GM21576 (cell line): Measurements from ENCODE around the gene CLDN2.

Experiments
- ATAC-seq: cut with Tn5 transposase; IDR thresholded peaks from one replicate; pipeline ENCODE4 v1.9.1; 2021; ENCODE audit warnings: mild to moderate bottlenecking, moderate library complexity; ENCODE audit not compliant: unreplicated experiment

Gene CLDN2

DNA sequence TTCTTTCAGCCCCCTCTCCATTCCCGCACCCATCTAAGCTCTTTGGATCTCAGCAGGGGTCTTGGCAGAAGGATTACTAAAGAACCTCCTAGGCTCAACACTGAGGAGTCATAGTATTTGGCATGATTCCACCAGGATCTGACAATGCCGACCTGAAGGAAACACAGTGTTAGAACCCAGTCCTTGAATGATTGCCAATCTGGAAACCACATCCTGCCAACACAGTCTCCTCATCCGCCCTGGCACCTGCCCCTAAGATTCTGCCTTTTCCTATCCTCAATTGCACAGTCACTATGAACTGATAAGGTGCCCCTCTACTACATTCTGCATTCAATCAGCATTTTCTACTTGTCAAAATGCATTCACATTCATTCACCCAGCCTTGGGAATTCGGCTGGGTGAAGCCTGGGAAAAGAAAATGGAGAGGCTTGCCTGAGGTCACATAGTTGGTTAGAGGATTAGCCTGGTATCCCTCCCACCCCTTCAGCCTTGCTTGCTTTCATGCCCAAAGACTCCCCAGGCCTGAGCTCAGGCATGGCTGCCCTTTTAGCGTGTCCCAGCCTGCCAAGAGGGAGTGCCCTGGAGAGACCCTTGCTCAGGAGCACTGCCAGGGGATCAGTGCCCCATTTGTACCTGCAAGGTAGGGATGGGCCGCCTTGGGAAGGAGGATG is 2.2 kb upstream of the CLDN2 start:
- no peak for ATAC-seq

- no peak for ATAC-seq
These were observed 1.4 kb downstream of the CLDN2 start for GRCh38 chrX:106921637-106922036.

GRCh38 chrX:106927023-106927422 is 6.8 kb downstream of the CLDN2 start:
- ATAC-seq: no peak

DNA sequence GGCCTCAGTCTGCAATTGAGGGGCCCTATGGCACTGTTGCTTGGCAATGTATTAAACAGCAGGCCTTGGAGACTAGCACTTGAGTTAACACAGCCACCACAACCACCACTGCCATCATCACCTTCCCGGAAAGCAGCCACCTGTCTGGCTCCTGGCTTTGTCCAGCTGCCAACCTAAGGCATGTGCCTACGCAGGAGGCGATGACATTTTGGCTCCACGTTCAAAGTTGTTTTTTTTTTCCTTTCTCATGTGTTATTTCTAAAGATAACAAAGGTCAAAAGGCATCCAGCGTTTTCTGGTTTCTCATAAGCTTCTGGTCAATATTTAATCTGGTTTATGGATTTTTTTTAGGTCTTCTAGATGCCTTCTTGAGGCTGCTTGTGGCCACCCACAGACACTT is 7.5 kb downstream of the CLDN2 start:
- ATAC-seq: no peak

GRCh38 chrX:106928227-106928626 is 8.0 kb downstream of the CLDN2 start:
- no peak for ATAC-seq

DNA sequence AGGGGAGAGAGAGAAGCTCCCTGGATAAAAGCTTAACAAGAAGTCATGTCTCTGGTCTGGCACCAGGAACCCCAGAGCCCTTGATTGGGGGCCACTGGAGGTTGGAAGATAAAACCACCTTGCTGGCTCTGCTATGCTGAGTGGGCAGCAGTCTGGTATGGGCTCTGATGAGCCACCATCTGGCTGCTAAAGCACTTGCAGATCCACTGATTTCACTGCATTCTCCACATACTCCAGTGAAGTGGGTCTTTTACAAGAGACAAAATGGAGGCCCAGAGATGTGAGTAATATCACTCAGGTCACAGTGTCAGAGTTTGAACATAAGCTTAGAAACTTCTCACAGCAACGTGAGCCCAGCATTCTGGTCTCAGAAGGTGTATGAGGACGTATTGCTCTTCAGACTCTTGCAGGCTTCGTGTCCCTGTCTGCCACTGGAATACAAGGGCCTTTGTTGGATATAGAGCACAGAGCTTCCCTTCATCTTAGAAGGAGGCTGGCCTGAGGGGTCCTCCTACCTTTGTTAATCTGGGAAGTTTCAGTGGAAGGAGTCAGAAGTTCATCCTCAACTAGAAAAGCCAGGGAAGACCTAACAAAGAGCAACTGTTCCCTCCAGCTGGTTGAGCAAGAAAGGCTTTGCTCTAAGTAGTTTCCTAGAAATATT is 11.8 kb downstream of the CLDN2 start:
- no peak for ATAC-seq

DNA sequence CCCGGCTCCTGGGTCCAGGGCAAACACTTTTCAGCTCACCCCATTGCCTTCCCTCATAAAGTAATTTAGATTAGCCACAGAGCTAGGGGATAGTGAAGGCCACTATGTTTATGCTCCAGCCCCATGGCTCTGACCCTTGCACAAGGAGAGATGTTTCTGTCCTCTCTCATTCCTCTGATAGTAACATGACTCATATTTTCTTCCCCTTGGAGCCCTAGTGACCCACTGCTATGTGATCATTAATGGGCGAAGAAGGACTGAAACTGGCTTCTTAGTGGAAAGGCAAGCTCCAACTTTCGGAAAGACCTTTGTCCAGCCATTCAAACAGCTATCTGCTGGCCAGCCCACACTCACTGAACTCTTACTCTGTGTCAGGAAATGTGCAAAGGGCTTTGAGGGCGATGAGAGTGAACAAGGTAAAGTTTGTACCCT is 12.3 kb downstream of the CLDN2 start:
- no peak for ATAC-seq

GRCh38 chrX:106932960-106933537 is 12.8 kb downstream of the CLDN2 start:
- no peak for ATAC-seq

DNA sequence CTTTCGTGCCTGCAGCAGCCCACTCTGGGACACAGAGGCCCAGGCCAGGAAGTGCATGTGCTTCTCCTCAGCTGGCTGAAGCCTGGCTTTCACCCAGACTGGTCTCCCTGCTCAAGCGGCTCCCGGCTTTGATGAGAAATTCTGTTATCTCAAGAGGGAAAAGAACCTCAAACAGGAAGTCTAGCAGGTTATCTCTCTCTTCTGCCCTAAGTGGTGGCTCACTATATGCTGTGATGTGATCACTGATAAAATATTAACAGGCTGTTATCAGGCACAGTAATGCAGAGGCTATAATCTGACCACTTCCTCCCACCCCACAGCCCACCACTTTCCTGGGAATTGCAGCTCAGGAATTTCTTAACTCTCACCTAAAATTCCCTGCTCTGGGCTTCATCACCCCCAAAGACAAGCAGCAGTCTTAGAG is 13.3 kb downstream of the CLDN2 start:
- ATAC-seq: no peak

- no peak for ATAC-seq
These were observed 15.0 kb downstream of the CLDN2 start for GRCh38 chrX:106935175-106935574.

GRCh38 chrX:106936246-106936645 is 16.0 kb downstream of the CLDN2 start:
- no peak for ATAC-seq

DNA sequence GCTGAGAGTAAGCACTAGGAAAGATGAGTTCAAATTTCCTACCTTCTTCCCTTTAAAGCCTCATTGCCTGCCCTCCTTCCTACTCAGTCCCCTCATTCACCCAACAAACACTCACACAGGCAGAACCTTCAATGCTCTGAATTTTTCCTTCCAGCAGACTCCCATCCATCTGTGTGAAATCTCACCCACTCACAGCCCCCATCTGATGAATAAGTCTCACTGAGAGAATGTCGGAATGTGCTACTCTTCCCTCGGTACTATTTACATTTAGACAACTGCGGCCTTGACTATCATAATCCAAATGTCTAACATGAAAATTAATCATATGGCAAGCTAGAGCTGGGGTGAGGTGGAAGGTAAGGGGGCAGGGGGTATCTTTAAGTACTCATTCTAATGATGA is 19.4 kb downstream of the CLDN2 start:
- no peak for ATAC-seq

- ATAC-seq: no peak
These were observed 19.9 kb downstream of the CLDN2 start for GRCh38 chrX:106940068-106940467.

DNA sequence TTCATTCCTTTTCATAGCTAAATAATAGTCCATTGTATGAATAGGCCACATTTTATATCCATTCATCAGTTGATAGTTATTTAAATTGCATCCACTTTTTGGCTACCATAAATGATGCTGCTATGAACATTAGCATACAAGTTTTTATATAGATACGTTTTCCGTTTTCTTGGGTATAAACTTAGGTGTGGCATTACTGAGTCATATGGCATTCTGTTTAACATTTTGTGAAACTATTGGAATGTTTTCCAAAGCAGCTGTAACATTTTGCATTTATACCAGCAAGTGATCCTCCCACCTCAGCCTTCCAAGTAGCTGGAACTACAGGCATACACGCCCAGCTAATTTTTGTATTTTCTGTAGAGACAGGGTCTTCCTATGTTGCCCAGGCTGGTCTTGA is 26.3 kb downstream of the CLDN2 start:
- no peak for ATAC-seq

DNA sequence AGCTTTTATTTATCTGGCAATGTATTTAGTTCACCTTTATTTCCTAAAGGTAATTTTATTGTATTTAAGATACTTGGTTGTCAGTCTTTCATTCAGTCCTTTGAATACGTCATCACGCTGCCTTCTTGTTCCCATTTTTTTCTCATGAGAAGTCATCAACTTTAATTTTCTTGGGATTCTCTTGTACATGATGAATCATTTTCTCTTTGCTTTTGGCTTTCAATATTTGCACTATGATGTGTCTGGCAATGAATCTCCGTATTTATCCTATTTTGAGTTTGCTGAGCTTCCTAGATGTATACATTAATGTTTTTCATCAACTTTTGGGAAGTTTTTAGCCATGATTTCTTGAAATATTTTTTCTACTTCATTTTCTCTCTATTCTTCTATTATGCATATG is 28.4 kb downstream of the CLDN2 start:
- no peak for ATAC-seq

- no peak for ATAC-seq
These were observed 29.2 kb downstream of the CLDN2 start for GRCh38 chrX:106949366-106949765.

DNA sequence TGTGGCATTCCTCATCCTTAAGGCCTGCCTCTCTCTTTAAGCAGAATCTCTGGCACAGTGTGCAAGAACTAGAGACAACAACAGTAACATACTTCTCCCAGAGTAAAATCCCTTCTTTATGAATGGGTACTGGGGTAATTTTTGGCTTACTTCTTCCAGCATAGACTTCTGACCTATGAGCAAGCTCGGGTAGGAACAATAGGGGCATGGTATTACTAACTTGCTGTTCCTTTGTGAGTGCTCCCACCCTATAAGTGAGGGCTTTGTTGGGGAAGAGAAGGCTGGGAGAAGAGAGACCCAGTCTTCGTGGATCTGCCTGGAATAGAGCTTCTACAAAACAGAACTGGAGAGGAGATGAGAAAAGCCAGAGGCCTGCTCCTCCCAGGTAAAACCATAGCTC is 30.2 kb downstream of the CLDN2 start:
- ATAC-seq: no peak

- ATAC-seq: no peak
These were observed 31.0 kb downstream of the CLDN2 start for GRCh38 chrX:106951230-106951629.

- no peak for ATAC-seq
These were observed 31.9 kb downstream of the CLDN2 start for GRCh38 chrX:106952089-106952488.

GRCh38 chrX:106952538-106952937 is 32.3 kb downstream of the CLDN2 start:
- no peak for ATAC-seq

DNA sequence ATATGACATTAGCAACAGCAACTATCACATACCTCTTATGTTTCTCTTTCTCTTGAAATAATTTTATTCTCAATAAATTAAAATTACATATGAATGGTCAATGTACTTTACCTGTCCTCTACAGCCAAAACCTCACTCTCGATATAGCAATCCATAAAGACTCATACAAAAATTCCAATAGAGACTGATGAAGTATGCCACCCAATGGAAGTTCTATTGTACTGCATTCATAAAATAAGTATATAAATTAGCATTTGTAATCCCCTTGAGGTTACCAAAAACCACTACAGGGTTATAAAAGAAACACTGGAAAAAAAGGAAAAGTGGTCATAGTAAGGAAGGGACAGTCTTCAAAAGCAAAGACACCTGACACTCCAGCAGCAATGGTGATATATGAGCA is 32.8 kb downstream of the CLDN2 start:
- no peak for ATAC-seq

DNA sequence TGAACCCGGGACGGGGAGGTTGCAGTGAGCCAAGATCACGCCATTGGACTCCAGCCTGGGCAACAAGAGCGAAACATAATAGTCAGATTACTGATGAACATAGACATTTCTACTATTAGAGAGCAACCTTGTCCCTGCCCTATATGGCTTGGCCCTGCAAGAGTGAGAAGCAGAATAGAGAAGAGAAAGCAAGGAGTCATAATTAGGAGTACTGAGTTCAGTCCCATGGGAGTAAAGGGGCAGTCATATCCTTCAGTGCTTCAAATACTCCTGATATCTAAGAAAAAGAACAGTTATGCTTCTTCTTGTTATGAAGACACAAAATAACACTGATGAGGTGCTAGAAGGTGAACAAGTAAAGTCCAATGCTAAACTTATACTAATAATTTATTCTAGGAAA is 33.8 kb downstream of the CLDN2 start:
- ATAC-seq: peak; percentile 63
